Epithelial cell of proximal tubule (primary cell): ENCODE data around the gene KRTAP21-3. TPM values are rescaled to one million over a fixed set of nuclear protein-coding genes. Genes with fewer than 3 reads are reported as not detected.

ENCODE experiments used
- DNase-seq: peaks from one replicate; pipeline ENCODE4 v3.0.0-alpha.2; 2011; ENCODE audit warnings: low read depth
- H3K4me3 ChIP-seq: 2 replicates; pipeline ENCODE4 v1.5.1; 2011; ENCODE audit warnings: low read depth, mild to moderate bottlenecking, low read length
- CTCF ChIP-seq: conservative IDR thresholded peaks from 2 replicates; pipeline ENCODE4 v1.5.1; 2012; ENCODE audit warnings: low read depth, mild to moderate bottlenecking, low read length
- total RNA-seq: library from RNA; depleted of rRNA; stranded (reverse); fragments of >200 nt; gene quantifications from 2 replicates; pipeline ENCODE4 v1.2.3, GENCODE V29; 2015

KRTAP21-3 gene
- total RNA-seq, 1 donor from 2014 or later: not detected

GRCh38 chr21:30672985-30673650 lies 45.5 kb downstream of the KRTAP21-3 start:
- no peak overlapping the region for H3K4me3 ChIP-seq
- no peak for TF ChIP-seq CTCF
- DNase-seq: no peak

DNA sequence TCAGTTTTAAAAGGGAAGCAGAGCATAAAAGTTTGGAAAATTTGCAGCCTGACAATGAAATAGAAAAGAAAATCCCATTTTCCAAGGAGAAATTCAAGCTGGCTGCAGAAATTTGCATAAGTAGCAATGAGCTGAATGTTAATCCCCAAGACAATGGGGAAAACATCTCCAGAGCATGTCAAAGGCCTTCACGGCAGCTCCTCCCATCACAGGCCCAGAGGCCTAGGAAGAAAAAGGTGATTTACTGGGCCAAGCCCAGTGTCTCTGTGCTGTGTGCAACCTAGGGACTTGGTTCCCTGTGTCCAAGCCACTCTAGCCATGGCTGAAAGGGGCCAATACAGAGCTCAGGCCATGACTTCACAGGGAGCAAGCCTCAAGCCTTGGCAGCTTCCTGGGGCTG lies 49.8 kb downstream of the KRTAP21-3 start:
- DNase-seq: no peak
- H3K4me3 ChIP-seq: no peak overlapping the region
- no peak for TF ChIP-seq CTCF

Other genes starting within 250 kb of the KRTAP21-3 start
- gene KRTAP19-1, start 238.4 kb downstream of the KRTAP21-3 start, total RNA-seq: not detected in 2 replicates
- not detected in 2 replicates for gene KRTAP19-2, start 231.3 kb downstream of the KRTAP21-3 start, total RNA-seq
- gene KRTAP19-3, start 226.8 kb downstream of the KRTAP21-3 start, total RNA-seq: not detected in 2 replicates
- not detected in 2 replicates for gene KRTAP19-4, start 221.6 kb downstream of the KRTAP21-3 start, total RNA-seq
- not detected in 2 replicates for gene KRTAP19-5, start 216.6 kb downstream of the KRTAP21-3 start, total RNA-seq
- not detected in 2 replicates for gene KRTAP19-6, start 176.9 kb downstream of the KRTAP21-3 start, total RNA-seq
- not detected in 2 replicates for gene KRTAP19-7, start 157.5 kb downstream of the KRTAP21-3 start, total RNA-seq
- not detected in 2 replicates for gene KRTAP22-2, start 128.4 kb downstream of the KRTAP21-3 start, total RNA-seq
- gene KRTAP6-3, start 126.3 kb downstream of the KRTAP21-3 start, total RNA-seq: not detected in 2 replicates
- not detected in 2 replicates for gene KRTAP6-2, start 119.9 kb downstream of the KRTAP21-3 start, total RNA-seq
- gene KRTAP22-1, start 117.7 kb downstream of the KRTAP21-3 start, total RNA-seq: not detected in 2 replicates
- not detected in 2 replicates for gene KRTAP6-1, start 104.8 kb downstream of the KRTAP21-3 start, total RNA-seq
- not detected in 2 replicates for gene KRTAP20-1, start 102.4 kb downstream of the KRTAP21-3 start, total RNA-seq
- not detected in 2 replicates for gene KRTAP20-4, start 98.2 kb downstream of the KRTAP21-3 start, total RNA-seq
- gene KRTAP20-2, start 83.6 kb downstream of the KRTAP21-3 start, total RNA-seq: not detected in 2 replicates
- gene KRTAP20-3, start 75.9 kb downstream of the KRTAP21-3 start, total RNA-seq: not detected in 2 replicates
- gene KRTAP21-2, start 28.5 kb upstream of the KRTAP21-3 start, total RNA-seq: not detected in 2 replicates
- gene KRTAP21-1, start 36.7 kb upstream of the KRTAP21-3 start, total RNA-seq: not detected in 2 replicates
- not detected in 2 replicates for gene KRTAP8-1, start 94.5 kb upstream of the KRTAP21-3 start, total RNA-seq
- not detected in 2 replicates for gene KRTAP7-1, start 111.0 kb upstream of the KRTAP21-3 start, total RNA-seq
- not detected in 2 replicates for gene KRTAP11-1, start 162.8 kb upstream of the KRTAP21-3 start, total RNA-seq